Measurements from ENCODE around the gene TTLL11.

- TF ChIP-seq CTCF (conservative IDR thresholded peaks at IDR 0.05) (no peak), EZH2 (IDR thresholded peaks at IDR 0.05; ENCODE audit: low read depth) (no peak)
Measured at GRCh38 chr9:122109035-122109813, 16.1 kb upstream of the TTLL11 start.

Measured in PC-9 (cell line).